GM12878 (cell line): ENCODE results near the gene QSOX1. TPM values are rescaled to one million over a fixed set of nuclear protein-coding genes. Genes with fewer than 3 reads are reported as not detected.

Experiments used
- ATAC-seq: fragments of 200-7000 bp; cut with Tn5 transposase; 3 replicates; pipeline ENCODE4 v1.9.1; 2020; ENCODE audit warnings: mild to moderate bottlenecking, moderate library complexity
- BruUV-seq: library from RNA; stranded (reverse); fragments of 400-500 nt; replicated peaks from 2 replicates; lab custom pipeline; 2021; lab: Mats Ljungman, UMichigan
- CTCF ChIA-PET: fragments of 300-600 bp; sonication (Branson Sonifier 250); formaldehyde crosslinking; extraction: SDS; loops from one replicate; lab custom pipeline; 2021; ENCODE audit warnings: inconsistent platforms; lab: Yijun Ruan, JAX
- POLR2A ChIA-PET: fragments of 350-600 bp; formaldehyde crosslinking; extraction: SDS; loops from one replicate; lab custom pipeline; 2021; ENCODE audit warnings: inconsistent platforms; lab: Charles Lee
- RAD21 ChIA-PET: fragments of 300-600 bp; sonication (Branson Sonifier 250); formaldehyde crosslinking; loops from one replicate; lab custom pipeline; 2023; ENCODE audit warnings: antibody characterized with exemption; ENCODE audit not compliant: unreplicated experiment; lab: Charles Lee
- SMC1A ChIA-PET: fragments of 300-600 bp; sonication (Branson Sonifier 250); formaldehyde crosslinking; loops from one replicate; lab custom pipeline; 2023; ENCODE audit not compliant: unreplicated experiment, uncharacterized antibody; lab: Charles Lee
- DNase-seq: peaks from one replicate; pipeline ENCODE4 v3.0.0-alpha.2; 2011; ENCODE audit warnings: low read depth, low spot score
- FAIRE-seq: peaks from 3 replicates; lab custom pipeline; 2011; peaks lifted over from hg19 to GRCh38; lab: Jason Lieb, UNC
- H2AFZ ChIP-seq: 2 replicates; pipeline ENCODE4 v1.6.0; 2011; ENCODE audit warnings: low read depth, low read length, control low read depth; ENCODE audit not compliant: control insufficient read depth
- H3K27ac ChIP-seq: 2 replicates; pipeline ENCODE4 v1.5.1; 2011; ENCODE audit warnings: control low read depth; ENCODE audit not compliant: control insufficient read depth, insufficient read depth
- H3K27me3 ChIP-seq, 2 experiments: replicated peaks in 1 of 2; 2 replicates each; pipeline versions ENCODE4 v1.6.0 to v1.6.1; 2011; ENCODE audit warnings: low read length in 1 of 2; ENCODE audit not compliant: control insufficient read depth in 2 of 2, insufficient read depth in 2 of 2
- H3K36me3 ChIP-seq, 2 experiments: 2 replicates each; pipeline ENCODE4 v1.5.1; 2011; ENCODE audit warnings: low read length in 1 of 2; ENCODE audit not compliant: control insufficient read depth in 2 of 2, insufficient read depth in 2 of 2
- H3K4me1 ChIP-seq: 2 replicates; pipeline ENCODE4 v1.6.1; 2011; ENCODE audit warnings: mild to moderate bottlenecking, low read length, moderate library complexity, mixed read lengths; ENCODE audit not compliant: control insufficient read depth, insufficient read depth
- H3K4me2 ChIP-seq: 2 replicates; pipeline ENCODE4 v1.6.0; 2011; ENCODE audit warnings: control low read depth; ENCODE audit not compliant: control insufficient read depth, insufficient read depth
- H3K4me3 ChIP-seq: fragments of 200-600 bp; sonication (generic); 2 replicates; pipeline ENCODE4 v1.5.1; 2016
- H3K79me2 ChIP-seq: 2 replicates; pipeline ENCODE4 v1.6.0; 2011; ENCODE audit warnings: low read length; ENCODE audit not compliant: control insufficient read depth, insufficient read depth
- H3K9ac ChIP-seq: 2 replicates; pipeline ENCODE4 v1.8.0; 2011; ENCODE audit warnings: low read length, control low read depth, mixed read lengths; ENCODE audit not compliant: control insufficient read depth, insufficient read depth
- H3K9me3 ChIP-seq: replicated peaks from 3 replicates; pipeline ENCODE4 v1.5.1; 2011; ENCODE audit warnings: mild to moderate bottlenecking, low read length; ENCODE audit not compliant: control insufficient read depth, insufficient read depth
- H4K20me1 ChIP-seq: 2 replicates; pipeline ENCODE4 v1.6.0; 2011; ENCODE audit not compliant: control insufficient read depth, insufficient read depth
- CREB1 ChIP-seq: IDR thresholded peaks from 2 replicates; pipeline ENCODE4 v1.6.1; 2012; ENCODE audit warnings: low read depth, mild to moderate bottlenecking, inconsistent platforms
- HDGF ChIP-seq: fragments of 450-650 bp; IDR thresholded peaks from 2 replicates; pipeline ENCODE4 v1.6.1; 2016; ENCODE audit warnings: antibody characterized with exemption
- MAX ChIP-seq: IDR thresholded peaks from 2 replicates; pipeline ENCODE4 v1.6.1; 2012; ENCODE audit warnings: low read depth, low read length, improper control_type of control experiment
- MTA2 ChIP-seq: fragments of 450-650 bp; IDR thresholded peaks from 2 replicates; pipeline ENCODE4 v1.6.1; 2016; ENCODE audit warnings: low read depth, mild to moderate bottlenecking, moderate library complexity
- REST ChIP-seq: IDR thresholded peaks from 2 replicates; pipeline ENCODE4 v1.6.1; 2012; ENCODE audit warnings: mild to moderate bottlenecking, low read depth, low read length
- SREBF2 ChIP-seq: IDR thresholded peaks from 2 replicates; pipeline ENCODE4 v1.6.1; 2012; ENCODE audit warnings: mild to moderate bottlenecking, low read length
- SUZ12 ChIP-seq: fragments of 200-600 bp; sonication (generic); IDR thresholded peaks from one replicate; pipeline ENCODE4 v1.6.1; 2018; ENCODE audit warnings: antibody characterized with exemption, mild to moderate bottlenecking; ENCODE audit not compliant: unreplicated experiment
- ZNF207 ChIP-seq: fragments of 450-650 bp; IDR thresholded peaks from 2 replicates; pipeline ENCODE4 v1.6.1; 2014; ENCODE audit warnings: antibody characterized with exemption, mild to moderate bottlenecking, borderline replicate concordance
- ZZZ3 ChIP-seq: IDR thresholded peaks from 2 replicates; pipeline ENCODE4 v1.6.1; 2011; ENCODE audit warnings: low read depth; ENCODE audit not compliant: control insufficient read depth, insufficient read length
- in situ Hi-C: fragments of 300-500 bp; cut with MboI; formaldehyde crosslinking; loops from 9 replicates; pipeline ENCODE4 v1.14.3; 2018; ENCODE audit warnings: mixed read lengths
- intact Hi-C: fragments of 100-400 bp; cut with micrococcal nuclease; formaldehyde crosslinking; loops from one replicate; pipeline ENCODE4 v1.14.2; 2022; ENCODE audit not compliant: unreplicated experiment
- polyA plus RNA-seq, 11 experiments: library from polyadenylated mRNA; depleted of rRNA in 4 of 11; unstranded in 6 of 11; stranded (reverse) in 5 of 11; fragments of >200 nt; fragmentation: Nextera tagmentation in 4 of 11; fragmentation: Illumina TruSeq in 1 of 11; extraction: Ambion mirVana in 4 of 11; extraction: Trizol in 1 of 11; gene quantifications; 1 replicate in 1 of 11; 2 replicates in 10 of 11; pipeline versions ENCODE4 v1.2.1 to v1.2.3, GENCODE V29; 2011 to 2016; ENCODE audit warnings: inconsistent platforms in 2 of 11, missing spikeins in 2 of 11, low read depth in 1 of 11
- total RNA-seq, 4 experiments: library from RNA; depleted of rRNA in 3 of 4; stranded (reverse); fragments of >200 nt in 3 of 4; fragmentation: Illumina TruSeq in 1 of 4; extraction: Trizol in 1 of 4; gene quantifications; 2 replicates each; pipeline versions ENCODE4 v1.2.1 to v1.2.3, GENCODE V29; 2013 to 2021

The QSOX1 gene
- total and polyA plus RNA-seq, 10 of the 15 experiments (the other 5 are each of a cell fraction or from before 2014, with no cell fraction given), result 1.8 to 31.3 (median 11.2) TPM

GRCh38 chr1:180136968-180137356 lies 17.7 kb upstream of the QSOX1 start:
- CTCF ChIA-PET, result interaction anchor here (0.7 kb wide), 1 partner anchor 272 kb away, joined by 3 read pairs; no protein-coding TSS in a partner anchor
- POLR2A ChIA-PET, result no interaction called here
- RAD21 ChIA-PET, result no interaction called here
- FAIRE-seq, result no peak
- Histone ChIP-seq H3K4me3 (no peak overlapping the region), H2AFZ (no peak overlapping the region), H3K4me2 (no peak overlapping the region), H3K9me3 (no peaks in the 10 kb centered on the region; the same call in 2 of the 3 replicates), H4K20me1 (no peaks in the 10 kb centered on the region), H3K9ac (no peak overlapping the region), H3K36me3 (no peaks in the 10 kb centered on the region), H3K27ac (no peak overlapping the region), H3K79me2 (no peaks in the 10 kb centered on the region), H3K4me1 (no peaks in the 10 kb centered on the region), H3K27me3 (no peaks in the 10 kb centered on the region)
- SMC1A ChIA-PET, result interaction anchor here (2.0 kb wide), 1 partner anchor 17 kb away, joined by 4 read pairs; no protein-coding TSS in a partner anchor
- no peak for DNase-seq
- in situ Hi-C loops, result no loop called here
- no peak for TF ChIP-seq ZZZ3
- TF ChIP-seq SREBF2, result no peak
- TF ChIP-seq MAX, result no peak
- no peak for TF ChIP-seq HDGF
- TF ChIP-seq CREB1, result no peak
- no peak for TF ChIP-seq MTA2
- no peak for TF ChIP-seq SUZ12
- no peak for TF ChIP-seq ZNF207
- TF ChIP-seq REST, result no peak
- intact Hi-C loops, result no loop called here
- BruUV-seq, result no TSS peak
- no peak for ATAC-seq
